HepG2 (cell line): ENCODE data around the gene C1orf159. TPM values are rescaled to one million over a fixed set of nuclear protein-coding genes. Genes with fewer than 3 reads are reported as not detected.
A peak's percentile ranks its signal among the peaks of the same experiment; 100 is the strongest.

Source experiments
- ATRX ChIP-seq: sonication (generic); formaldehyde crosslinking; IDR thresholded peaks from 2 replicates; pipeline ENCODE4 v1.4.0; 2020; ENCODE audit warnings: missing genetic modification reagents, borderline replicate concordance
- CHD4 ChIP-seq: fragments of 200-600 bp; sonication (generic); IDR thresholded peaks from 2 replicates; pipeline ENCODE4 v1.7.0; 2017; ENCODE audit warnings: mild to moderate bottlenecking, low read length, borderline replicate concordance
- GABPA ChIP-seq, 2 experiments: IDR thresholded peaks; 2 replicates each; pipeline ENCODE4 v1.6.1; 2011 to 2016; ENCODE audit warnings: low read depth in 2 of 2, low read length in 1 of 2, missing biosample characterization in 1 of 2, missing genetic modification characterization in 1 of 2
- NONO ChIP-seq, 2 experiments: fragments of 450-650 bp in 1 of 2; sonication (generic) in 1 of 2; formaldehyde crosslinking in 1 of 2; IDR thresholded peaks in 1 of 2; conservative IDR thresholded peaks in 1 of 2; 2 replicates each; pipeline versions ENCODE4 v1.6.1 to v1.8.0; 2017 to 2022; ENCODE audit warnings: mild to moderate bottlenecking in 1 of 2, missing genetic modification reagents in 1 of 2, moderate library complexity in 1 of 2
- SP1 ChIP-seq, 2 experiments: fragments of 450-650 bp in 1 of 2; sonication (generic) in 1 of 2; formaldehyde crosslinking in 1 of 2; IDR thresholded peaks; 2 replicates each; pipeline versions ENCODE4 v1.4.0 to v1.6.1; 2016 to 2020; ENCODE audit warnings: missing genetic modification reagents in 1 of 2
- SPEN ChIP-seq: sonication (generic); formaldehyde crosslinking; IDR thresholded peaks from 2 replicates; pipeline ENCODE4 v1.5.1; 2020; ENCODE audit warnings: low read depth, mild to moderate bottlenecking, missing genetic modification reagents
- TCF12 ChIP-seq, 2 experiments: fragments of 450-650 bp in 1 of 2; sonication (generic) in 1 of 2; formaldehyde crosslinking in 1 of 2; IDR thresholded peaks; 2 replicates each; pipeline versions ENCODE4 v1.6.1 to v1.8.0; 2017 to 2022; ENCODE audit warnings: antibody characterized with exemption in 1 of 2, mild to moderate bottlenecking in 1 of 2, missing genetic modification reagents in 1 of 2, moderate library complexity in 1 of 2
- ZNF138 ChIP-seq: sonication (generic); formaldehyde crosslinking; IDR thresholded peaks from 2 replicates; pipeline ENCODE4 v1.5.0; 2020; ENCODE audit warnings: mild to moderate bottlenecking, low read depth, missing genetic modification reagents
- ZNF264 ChIP-seq: sonication (generic); formaldehyde crosslinking; IDR thresholded peaks from 2 replicates; pipeline ENCODE4 v1.4.0; 2020; ENCODE audit warnings: missing genetic modification reagents
- ZNF432 ChIP-seq: sonication (generic); formaldehyde crosslinking; IDR thresholded peaks from 2 replicates; pipeline ENCODE4 v1.5.0; 2020; ENCODE audit warnings: missing genetic modification reagents, mild to moderate bottlenecking, borderline replicate concordance
- ZNF558 ChIP-seq: sonication (generic); formaldehyde crosslinking; IDR thresholded peaks from 2 replicates; pipeline ENCODE4 v1.9.0; 2022; ENCODE audit warnings: mild to moderate bottlenecking, missing genetic modification reagents, borderline replicate concordance
- ZNF720 ChIP-seq: sonication (generic); formaldehyde crosslinking; IDR thresholded peaks from 2 replicates; pipeline ENCODE4 v1.4.0; 2020; ENCODE audit warnings: missing genetic modification reagents
- ZNF749 ChIP-seq: sonication (generic); formaldehyde crosslinking; IDR thresholded peaks from 2 replicates; pipeline ENCODE4 v1.8.0; 2022; ENCODE audit warnings: mild to moderate bottlenecking, missing genetic modification reagents, moderate library complexity, borderline replicate concordance
- polyA plus RNA-seq, 8 experiments: library from polyadenylated mRNA; depleted of rRNA in 3 of 8; stranded (reverse) in 7 of 8; unstranded in 1 of 8; fragments of >200 nt; fragmentation: Illumina TruSeq in 4 of 8; extraction: Trizol in 4 of 8; gene quantifications; 2 replicates each; pipeline versions ENCODE4 v1.2.1 to v1.2.3, GENCODE V29; 2011 to 2016; ENCODE audit warnings: low read depth in 4 of 8, missing spikeins in 1 of 8, mixed read lengths in 1 of 8; ENCODE audit not compliant: insufficient read depth in 1 of 8
- total RNA-seq, 5 experiments: library from RNA; depleted of rRNA; stranded (reverse); fragments of >200 nt; fragmentation: Illumina TruSeq; extraction: Trizol; gene quantifications; 2 replicates each; pipeline ENCODE4 v1.2.3, GENCODE V29; 2016; ENCODE audit warnings: low read depth in 1 of 5
- TF ChIP-seq, protein P1 (sequence below): sonication (generic); formaldehyde crosslinking; IDR thresholded peaks from 2 replicates; pipeline ENCODE4 v1.4.0; 2020; ENCODE audit warnings: missing genetic modification reagents
- TF ChIP-seq, protein P2 (sequence below): sonication (generic); formaldehyde crosslinking; IDR thresholded peaks from 2 replicates; pipeline ENCODE4 v1.4.0; 2020; ENCODE audit warnings: missing genetic modification reagents, mild to moderate bottlenecking, borderline replicate concordance
- TF ChIP-seq, protein P3 (sequence below): sonication (generic); formaldehyde crosslinking; IDR thresholded peaks from 2 replicates; pipeline ENCODE4 v1.5.0; 2020; ENCODE audit warnings: missing genetic modification reagents, mild to moderate bottlenecking, borderline replicate concordance
- TF ChIP-seq, protein P4 (sequence below): sonication (generic); formaldehyde crosslinking; IDR thresholded peaks from 2 replicates; pipeline ENCODE4 v1.4.0; 2020; ENCODE audit warnings: mild to moderate bottlenecking, missing genetic modification reagents

The C1orf159 gene
- total and polyA plus RNA-seq, 2 of the 13 experiments (the other 11 are each of a cell fraction or from before 2014, with no cell fraction given) = 3.8 to 6.7 TPM

GRCh38 chr1:1058088-1058905 is 57.6 kb downstream of the C1orf159 start (continued):
- TF ChIP-seq GABPA (IDR thresholded peaks at IDR 0.05; ENCODE audit: low read depth, low read length) (no peak), GABPA (CRISPR knock-in tag; IDR thresholded peaks at IDR 0.05; ENCODE audit: low read depth) (0 out of 2 replicates have a peak, but pooled peaks have one; percentile 41), TCF12 (IDR thresholded peaks at IDR 0.05) (no peak), TCF12 (CRISPR knock-in tag; IDR thresholded peaks at IDR 0.05) (0 out of 2 replicates have a peak, but pooled peaks have one; percentile 47), ZNF720 (CRISPR knock-in tag) (no peak), ZNF264 (CRISPR knock-in tag) (no peak), ZNF138 (CRISPR knock-in tag) (no peak), ZNF749 (CRISPR knock-in tag) (peak; percentile 81; the same call in 1 of the 2 replicates), SPEN (peak; percentile 74; the same call in 1 of the 2 replicates), ZNF558 (CRISPR knock-in tag) (no peak; the same call in 1 of the 2 replicates), SP1 (IDR thresholded peaks at IDR 0.05) (no peak), SP1 (CRISPR knock-in tag; IDR thresholded peaks at IDR 0.05) (peak; percentile 44; the same call in 1 of the 2 replicates), CHD4 (peak; percentile 73; the same call in 1 of the 2 replicates), NONO (IDR thresholded peaks at IDR 0.05) (no peak), NONO (CRISPR knock-in tag; conservative IDR thresholded peaks at IDR 0.05) (peak; percentile 77; the same call in 1 of the 2 replicates), ATRX (CRISPR knock-in tag) (no peak), ZNF432 (CRISPR knock-in tag) (no peak)
- TF ChIP-seq, protein P1, sequence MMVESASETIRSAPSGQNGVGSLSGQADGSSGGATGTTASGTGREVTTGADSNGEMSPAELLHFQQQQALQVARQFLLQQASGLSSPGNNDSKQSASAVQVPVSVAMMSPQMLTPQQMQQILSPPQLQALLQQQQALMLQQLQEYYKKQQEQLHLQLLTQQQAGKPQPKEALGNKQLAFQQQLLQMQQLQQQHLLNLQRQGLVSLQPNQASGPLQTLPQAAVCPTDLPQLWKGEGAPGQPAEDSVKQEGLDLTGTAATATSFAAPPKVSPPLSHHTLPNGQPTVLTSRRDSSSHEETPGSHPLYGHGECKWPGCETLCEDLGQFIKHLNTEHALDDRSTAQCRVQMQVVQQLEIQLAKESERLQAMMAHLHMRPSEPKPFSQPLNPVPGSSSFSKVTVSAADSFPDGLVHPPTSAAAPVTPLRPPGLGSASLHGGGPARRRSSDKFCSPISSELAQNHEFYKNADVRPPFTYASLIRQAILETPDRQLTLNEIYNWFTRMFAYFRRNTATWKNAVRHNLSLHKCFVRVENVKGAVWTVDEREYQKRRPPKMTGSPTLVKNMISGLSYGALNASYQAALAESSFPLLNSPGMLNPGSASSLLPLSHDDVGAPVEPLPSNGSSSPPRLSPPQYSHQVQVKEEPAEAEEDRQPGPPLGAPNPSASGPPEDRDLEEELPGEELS (CRISPR knock-in tag) = peak; percentile 40
- TF ChIP-seq, protein P2, sequence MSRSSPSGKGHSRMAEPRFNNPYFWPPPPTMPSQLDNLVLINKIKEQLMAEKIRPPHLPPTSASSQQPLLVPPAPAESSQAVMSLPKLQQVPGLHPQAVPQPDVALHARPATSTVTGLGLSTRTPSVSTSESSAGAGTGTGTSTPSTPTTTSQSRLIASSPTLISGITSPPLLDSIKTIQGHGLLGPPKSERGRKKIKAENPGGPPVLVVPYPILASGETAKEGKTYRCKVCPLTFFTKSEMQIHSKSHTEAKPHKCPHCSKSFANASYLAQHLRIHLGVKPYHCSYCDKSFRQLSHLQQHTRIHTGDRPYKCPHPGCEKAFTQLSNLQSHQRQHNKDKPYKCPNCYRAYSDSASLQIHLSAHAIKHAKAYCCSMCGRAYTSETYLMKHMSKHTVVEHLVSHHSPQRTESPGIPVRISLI (CRISPR knock-in tag) = peak; percentile 75; the same call in 1 of the 2 replicates
- TF ChIP-seq, protein P3, sequence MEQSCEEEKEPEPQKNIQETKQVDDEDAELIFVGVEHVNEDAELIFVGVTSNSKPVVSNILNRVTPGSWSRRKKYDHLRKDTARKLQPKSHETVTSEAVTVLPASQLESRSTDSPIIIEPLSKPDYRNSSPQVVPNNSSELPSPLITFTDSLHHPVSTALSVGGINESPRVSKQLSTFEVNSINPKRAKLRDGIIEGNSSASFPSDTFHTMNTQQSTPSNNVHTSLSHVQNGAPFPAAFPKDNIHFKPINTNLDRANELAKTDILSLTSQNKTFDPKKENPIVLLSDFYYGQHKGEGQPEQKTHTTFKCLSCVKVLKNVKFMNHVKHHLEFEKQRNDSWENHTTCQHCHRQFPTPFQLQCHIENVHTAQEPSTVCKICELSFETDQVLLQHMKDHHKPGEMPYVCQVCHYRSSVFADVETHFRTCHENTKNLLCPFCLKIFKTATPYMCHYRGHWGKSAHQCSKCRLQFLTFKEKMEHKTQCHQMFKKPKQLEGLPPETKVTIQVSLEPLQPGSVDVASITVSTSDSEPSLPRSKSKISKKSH = peak; percentile 57; the same call in 1 of the 2 replicates
- TF ChIP-seq, protein P4, sequence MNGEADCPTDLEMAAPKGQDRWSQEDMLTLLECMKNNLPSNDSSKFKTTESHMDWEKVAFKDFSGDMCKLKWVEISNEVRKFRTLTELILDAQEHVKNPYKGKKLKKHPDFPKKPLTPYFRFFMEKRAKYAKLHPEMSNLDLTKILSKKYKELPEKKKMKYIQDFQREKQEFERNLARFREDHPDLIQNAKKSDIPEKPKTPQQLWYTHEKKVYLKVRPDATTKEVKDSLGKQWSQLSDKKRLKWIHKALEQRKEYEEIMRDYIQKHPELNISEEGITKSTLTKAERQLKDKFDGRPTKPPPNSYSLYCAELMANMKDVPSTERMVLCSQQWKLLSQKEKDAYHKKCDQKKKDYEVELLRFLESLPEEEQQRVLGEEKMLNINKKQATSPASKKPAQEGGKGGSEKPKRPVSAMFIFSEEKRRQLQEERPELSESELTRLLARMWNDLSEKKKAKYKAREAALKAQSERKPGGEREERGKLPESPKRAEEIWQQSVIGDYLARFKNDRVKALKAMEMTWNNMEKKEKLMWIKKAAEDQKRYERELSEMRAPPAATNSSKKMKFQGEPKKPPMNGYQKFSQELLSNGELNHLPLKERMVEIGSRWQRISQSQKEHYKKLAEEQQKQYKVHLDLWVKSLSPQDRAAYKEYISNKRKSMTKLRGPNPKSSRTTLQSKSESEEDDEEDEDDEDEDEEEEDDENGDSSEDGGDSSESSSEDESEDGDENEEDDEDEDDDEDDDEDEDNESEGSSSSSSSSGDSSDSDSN (CRISPR knock-in tag) = peak; percentile 88
